GM18909 (cell line): Measurements from ENCODE around the gene FRY.
A peak's percentile ranks its signal among the peaks of the same experiment; 100 is the strongest.
"Not testable (repeated sequence)": the region's sequence is repeated elsewhere in the genome, so short reads cannot be mapped to it uniquely, and the experiment has no call there.

Source experiments
- ATAC-seq: cut with Tn5 transposase; IDR thresholded peaks from one replicate; pipeline ENCODE4 v1.9.1; 2021; ENCODE audit warnings: mild to moderate bottlenecking; ENCODE audit not compliant: unreplicated experiment, poor library complexity

The FRY gene

DNA sequence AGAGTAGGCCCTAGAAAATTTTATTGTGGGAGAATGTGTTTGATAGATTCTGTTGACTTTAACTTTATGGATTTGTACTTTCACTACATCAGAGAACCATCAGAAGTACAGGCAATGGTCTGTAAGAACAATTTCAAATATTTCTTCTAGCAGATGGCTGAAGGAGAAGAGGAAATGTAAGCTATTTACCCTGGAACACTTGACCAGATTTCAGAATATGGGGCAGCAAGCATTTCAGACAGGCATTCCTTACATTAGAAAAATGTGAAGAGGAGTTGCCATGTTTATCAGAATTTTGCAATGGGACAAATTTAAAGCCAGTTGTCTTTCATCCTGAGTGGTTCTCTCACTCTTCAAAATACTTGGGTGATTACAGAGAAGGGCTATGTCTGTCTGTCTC is 7.5 kb downstream of the FRY start:
- no peak for ATAC-seq

DNA sequence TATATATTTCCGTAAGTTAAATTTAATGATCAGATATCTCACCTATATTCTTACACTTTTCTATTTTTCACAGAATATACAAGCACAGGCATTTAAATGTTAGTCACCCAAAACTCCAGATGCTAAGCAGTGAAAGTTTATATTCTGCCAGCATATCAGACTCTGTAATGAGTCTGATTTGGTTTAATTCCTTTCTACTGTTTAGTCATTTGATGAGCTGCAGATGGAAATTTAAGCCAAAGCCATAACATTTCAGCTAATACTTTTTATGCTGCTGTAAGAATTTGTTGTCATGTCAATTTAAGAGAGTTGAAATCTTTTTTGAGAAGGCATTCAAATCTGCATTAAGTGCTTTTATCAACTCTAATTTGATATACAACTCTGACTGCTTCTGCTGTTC is 8.0 kb downstream of the FRY start:
- ATAC-seq = no peak

DNA sequence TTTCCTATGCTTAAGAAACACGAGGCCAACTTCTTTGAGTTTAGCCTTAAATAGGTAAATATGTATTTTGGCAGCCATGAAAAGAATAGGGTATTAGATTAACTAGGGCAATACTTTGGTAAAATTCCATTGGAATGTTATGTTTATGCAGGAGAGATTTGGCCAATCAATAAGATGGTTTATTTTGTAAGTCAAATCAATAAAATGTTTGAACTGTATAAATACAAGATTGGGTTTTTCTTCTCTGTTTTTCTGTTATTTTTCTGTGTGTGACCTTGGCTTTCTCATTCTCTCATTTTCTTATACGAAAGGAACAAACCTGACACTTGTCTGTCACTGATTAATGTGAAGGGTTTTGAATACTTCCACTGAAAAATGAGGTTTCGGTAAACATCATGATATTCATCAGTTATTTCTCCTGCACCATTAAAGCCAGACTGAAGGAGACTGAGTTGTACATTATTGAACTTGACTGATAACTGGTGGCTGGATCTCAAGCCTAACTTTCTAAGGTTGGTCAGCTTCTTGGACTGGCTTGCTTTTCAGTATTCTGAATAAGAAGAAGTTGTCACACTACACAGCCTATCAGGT is 8.6 kb downstream of the FRY start:
- ATAC-seq = no peak

DNA sequence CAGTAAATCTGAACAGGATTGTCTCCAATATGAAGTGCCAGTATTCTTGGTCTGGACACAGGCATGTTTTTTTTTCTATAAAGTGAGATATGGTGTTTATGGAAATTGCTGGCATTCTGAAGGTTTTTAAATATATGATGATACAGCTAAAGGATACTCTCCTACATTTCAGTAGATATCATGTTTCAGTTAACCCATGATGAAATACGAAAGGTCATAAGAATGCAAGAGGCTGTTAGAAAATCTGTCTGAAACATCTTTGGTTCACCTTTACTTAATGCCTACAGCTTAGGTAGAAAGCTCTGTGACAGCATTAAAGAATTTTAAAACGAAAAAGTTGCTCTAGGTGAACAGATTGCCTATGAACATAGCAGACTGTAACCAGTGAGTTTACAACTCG is 9.1 kb downstream of the FRY start:
- no peak for ATAC-seq

DNA sequence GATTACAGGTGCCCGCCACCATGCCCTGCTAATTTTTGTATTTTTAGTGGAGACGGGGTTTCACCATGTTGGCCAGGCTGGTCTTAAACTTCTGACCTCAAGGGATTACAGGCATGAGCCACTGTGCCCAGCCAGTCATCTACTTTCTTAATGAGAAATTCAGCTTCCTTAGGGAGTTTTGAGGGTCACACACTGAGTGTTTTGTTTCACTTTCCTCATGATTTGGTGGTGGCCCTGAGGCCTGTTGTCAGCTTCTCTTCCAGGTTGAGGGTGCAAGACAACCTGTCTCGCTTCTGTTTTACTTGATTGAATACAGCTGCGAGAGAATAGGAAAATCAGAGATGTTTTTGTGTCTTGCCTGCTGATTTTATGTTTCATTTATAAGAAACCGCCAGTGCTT is 9.9 kb downstream of the FRY start:
- peak; percentile 72 for ATAC-seq

DNA sequence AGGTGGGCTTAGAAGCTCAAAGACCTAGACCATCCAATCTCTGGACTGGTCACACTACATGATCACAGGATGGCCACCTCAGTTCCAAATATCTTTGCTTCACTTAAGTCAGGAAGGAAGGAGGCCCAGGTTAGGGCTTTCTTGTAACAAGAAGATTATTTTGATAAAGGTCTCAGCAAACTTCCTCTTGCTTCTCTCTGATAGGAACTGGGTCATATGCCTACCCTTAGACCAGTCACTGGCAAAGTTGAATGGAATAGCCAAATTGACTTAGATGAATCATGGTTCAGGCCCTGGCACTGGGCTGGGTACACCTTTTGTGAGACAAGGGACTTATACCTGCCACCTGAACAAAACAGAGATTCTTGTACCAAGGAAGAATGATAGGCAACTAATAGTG is 11.0 kb downstream of the FRY start:
- no peak for ATAC-seq

DNA sequence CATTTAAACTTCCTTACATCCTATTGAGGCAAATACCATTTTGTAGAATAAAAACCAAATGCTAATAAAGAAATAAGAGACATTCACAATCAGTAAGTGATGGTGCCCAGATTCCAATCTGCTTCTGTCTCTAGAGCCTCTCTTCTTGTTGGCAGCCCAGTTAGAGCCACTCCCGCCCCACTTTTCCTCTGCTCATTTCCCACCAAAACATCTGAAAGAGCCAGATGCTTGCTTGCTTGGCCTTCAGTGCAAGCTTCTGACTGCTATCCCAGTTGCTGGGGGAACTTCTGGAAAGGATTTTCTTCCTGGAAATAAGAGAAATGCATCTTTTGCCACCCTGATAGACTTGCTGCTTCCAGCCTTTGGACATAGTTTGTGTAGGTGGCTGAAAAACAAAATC is 12.9 kb downstream of the FRY start:
- no peak for ATAC-seq

DNA sequence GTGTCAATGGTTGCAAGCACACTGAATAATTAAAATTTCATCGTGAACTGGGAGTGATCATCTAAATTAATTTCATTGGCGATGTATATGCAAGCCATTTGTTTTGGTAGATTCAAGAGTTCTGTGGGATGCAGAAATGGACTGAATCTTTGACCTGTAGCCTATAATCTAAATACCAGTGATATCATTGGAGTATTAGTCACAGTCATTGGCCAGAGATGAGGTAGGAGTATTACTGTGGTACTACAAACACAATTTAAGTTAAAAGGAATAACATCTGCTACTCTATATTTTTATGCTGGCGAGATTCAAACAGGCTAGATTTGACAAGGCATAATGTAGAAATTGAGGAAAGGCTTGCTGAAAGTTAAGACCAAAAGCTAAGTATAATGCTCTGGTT is 14.0 kb downstream of the FRY start:
- ATAC-seq = no peak

DNA sequence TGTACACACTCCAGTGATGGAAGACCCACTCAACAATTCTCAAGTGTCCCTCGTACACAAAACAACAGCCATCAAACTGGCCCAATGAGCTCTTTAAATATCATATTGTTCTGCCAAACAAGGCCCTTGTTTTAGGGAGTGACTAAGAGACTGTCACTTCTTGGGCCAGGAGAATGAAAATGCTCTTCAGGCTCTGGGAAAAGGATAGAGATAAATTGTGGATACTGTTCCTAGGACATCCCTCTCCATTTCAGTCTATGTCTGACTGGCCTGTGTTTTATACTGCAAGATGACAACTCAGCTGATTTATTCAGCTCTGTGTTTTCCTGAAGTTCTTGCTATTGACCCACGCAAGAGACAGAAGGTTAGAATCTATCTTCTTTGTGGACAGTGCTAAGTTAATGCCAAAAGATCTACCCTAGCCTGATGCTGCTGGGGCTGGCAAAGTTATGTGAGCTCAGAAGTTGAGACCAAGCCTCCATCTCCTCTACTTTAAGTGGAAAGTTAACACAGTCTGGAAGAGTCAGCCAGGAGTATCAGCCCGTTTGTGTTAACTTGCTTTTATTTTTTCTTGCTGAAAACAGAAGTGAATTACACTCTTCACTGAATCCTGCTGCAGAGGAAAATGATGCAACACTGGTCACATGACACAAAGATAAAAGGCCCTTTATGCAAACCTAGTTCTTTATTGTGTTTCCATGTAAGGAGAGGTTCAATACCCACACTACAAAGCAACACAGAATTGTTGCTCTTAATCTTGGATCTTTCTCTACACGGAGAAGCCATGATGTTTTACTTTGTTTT is 14.6 kb downstream of the FRY start:
- ATAC-seq = no peak

DNA sequence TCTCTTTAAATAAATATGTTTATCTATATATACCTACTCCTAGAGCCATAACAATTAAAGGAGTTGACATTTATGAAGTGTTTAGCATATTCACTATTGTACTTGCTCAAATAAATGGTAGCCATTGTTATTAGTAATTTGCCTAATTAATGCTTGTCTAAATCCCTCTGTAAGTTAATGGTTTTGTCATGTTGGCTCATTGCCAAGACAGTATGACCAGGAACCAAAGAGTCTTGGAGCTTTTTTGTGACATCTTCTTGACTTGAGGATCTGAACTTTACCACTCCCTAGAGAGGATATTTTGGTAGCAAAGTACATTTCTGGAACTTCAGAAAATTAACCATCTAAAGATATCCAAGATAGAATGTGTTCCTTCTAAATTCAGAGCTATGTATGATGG is 15.5 kb downstream of the FRY start:
- no peak for ATAC-seq

DNA sequence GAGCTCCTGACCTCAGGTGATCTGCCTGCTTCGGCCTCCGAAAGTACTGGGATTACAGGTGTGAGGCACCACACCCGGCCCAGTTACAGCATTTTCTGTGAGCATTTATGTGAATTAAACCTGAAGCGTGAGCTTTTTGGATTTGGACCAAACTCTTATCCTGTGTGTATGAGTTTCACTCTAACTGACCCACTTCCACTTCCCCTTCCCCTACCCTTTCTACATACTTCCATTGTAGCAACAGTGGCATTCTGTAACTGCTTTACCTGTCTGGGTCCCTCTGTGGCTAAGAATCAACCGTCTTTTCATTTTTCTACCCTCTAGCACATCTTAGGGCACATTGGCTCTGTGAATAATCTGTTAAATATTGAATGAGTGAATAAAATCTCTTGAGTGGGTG is 16.2 kb downstream of the FRY start:
- peak; percentile 58 for ATAC-seq

DNA sequence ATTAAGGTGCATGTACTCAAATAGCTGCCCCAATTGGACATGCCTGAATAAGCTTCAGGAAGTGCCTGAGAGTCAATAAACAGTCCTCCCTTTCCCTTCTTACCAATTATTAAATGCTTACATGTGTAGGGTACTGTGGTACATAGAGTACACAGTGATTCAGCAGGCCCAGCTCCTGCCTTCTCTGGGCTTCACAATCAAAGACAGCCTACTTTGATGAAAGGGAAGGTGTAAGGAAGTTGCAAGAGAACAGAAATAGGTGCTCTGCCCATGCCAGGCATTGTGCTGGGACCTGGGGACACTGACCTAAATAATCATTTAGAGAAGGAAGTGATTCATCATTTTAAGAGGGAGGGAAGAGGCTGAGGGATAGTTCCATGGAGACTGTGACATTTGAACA is 17.2 kb downstream of the FRY start:
- ATAC-seq = no peak

DNA sequence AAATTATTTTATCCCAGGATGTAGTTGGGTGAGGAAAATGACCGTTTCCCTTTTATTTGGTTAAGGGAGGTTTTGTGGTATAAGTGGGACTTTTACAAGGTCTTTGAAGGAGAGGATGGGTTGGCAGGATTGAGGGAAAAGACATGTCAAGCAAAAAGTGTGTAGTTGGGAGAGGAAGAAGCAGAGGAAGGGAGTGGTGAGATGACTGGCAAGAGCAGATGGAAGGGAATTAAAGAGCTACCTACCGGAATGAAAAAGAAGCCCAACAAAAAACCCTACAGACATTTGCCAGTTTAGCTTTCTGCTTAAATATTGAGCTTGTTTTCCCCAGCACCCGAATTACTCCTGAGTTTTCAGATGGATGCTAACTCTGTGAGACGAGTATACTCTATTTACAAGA is 19.6 kb downstream of the FRY start:
- no peak for ATAC-seq

DNA sequence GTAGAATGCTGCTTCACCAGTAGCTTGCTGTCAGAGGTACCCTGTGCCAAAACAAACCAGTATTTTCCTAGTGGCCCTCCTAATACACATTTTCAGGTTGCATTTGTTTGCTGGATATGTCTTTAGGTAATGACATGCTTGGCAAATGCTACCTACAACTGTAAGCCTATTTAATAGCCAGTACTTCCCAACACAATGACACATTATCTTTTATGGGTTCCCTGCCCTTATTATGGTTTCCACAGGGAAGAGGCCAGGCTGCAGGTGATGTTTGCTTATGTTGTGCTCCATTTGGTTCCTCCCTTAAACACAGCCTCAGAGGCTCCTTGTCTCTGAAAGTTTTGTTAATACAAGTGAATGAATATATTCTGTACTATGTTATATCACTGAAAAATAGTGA is 24.7 kb downstream of the FRY start:
- ATAC-seq = no peak

DNA sequence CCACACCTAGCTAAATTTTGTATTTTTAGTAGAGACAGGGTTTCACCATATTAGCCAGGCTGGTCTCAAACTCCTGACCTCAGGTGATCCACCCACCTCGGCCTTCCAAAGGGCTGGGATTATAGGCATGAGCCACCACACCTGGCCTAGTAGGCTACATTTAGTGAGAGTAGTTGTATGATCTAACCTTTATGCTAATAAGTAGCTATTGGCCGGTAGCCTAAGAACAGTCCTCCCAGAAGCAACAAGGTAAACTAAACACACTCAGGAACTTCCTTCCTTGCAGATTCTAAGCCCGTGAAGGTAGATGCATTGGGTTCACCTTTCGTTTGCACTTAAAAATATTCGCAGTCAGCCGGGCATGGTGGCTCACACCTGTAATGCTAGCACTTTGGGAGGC is 25.8 kb downstream of the FRY start:
- not testable (repeated sequence) for ATAC-seq

DNA sequence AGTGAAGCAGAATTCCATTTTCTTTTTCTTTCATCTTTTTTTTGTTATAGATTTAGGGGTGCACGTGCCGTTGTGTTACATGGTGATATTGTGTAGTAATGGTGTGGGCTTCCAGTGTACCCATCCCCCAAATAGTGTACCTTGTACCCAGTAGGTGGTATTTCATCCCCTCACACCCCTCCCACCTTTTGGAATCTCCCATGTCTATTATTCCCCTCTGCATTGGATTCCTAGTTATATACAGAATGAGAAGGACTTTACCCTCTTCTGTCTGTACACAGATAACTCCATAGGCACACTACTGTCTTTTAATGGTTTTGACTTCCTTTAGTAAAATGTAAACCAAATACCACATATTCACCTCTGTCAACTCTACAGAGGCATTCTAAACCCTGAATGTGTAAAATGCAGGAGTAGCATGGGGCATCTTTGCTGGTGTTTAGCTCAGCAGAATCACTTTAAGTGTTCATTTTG is 28.0 kb downstream of the FRY start:
- ATAC-seq = no peak

DNA sequence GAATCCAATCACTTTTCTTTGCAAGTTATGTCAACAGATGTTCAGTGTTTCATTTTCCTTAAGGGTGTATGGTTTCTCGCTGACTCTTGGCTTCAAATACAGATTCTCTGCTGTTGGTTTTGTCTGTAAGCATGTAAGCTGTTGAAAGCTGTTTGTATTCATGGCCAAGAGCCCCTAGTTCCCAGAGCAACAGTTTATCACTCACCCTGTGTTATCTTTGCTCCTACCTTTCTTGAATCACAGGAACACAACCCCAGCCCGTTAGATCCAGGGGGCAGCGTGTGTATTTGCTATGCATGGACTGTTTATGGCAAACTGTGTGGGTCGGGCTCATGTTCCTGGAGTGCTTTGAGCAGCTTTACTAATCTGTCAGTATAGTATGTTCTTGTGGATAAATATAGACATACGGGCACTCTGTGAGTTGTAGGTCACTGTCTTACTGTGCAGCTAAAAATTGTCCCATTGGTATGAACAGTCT is 28.9 kb downstream of the FRY start:
- ATAC-seq = no peak

DNA sequence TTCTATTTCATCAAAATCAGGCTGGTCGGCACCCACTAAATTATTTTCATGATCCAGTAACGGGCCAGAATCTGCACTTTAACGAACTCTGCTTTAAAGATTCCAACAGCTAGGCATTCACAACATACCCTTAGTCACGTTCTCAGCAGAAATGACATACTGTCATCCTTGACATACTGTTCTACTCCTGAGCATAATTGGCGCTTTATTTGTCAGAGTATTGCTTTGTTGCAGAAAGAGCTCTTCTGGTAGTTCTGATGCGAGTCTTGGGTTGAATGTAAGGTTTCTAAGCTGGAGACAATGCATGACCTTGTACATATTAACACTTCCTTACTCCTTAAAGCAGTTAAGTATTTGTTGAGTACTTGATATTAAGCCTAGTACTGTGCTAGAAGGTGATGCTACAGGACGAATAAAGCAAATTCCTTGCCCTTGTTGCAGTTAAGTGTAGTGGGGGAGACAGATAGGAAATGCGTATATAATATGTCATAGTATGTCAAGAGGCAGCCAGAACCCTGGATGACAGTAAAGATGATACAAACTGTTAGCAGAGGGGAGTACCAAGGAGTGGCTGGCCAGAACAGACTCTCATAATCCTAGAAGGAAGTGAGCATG is 32.2 kb downstream of the FRY start:
- no peak for ATAC-seq

DNA sequence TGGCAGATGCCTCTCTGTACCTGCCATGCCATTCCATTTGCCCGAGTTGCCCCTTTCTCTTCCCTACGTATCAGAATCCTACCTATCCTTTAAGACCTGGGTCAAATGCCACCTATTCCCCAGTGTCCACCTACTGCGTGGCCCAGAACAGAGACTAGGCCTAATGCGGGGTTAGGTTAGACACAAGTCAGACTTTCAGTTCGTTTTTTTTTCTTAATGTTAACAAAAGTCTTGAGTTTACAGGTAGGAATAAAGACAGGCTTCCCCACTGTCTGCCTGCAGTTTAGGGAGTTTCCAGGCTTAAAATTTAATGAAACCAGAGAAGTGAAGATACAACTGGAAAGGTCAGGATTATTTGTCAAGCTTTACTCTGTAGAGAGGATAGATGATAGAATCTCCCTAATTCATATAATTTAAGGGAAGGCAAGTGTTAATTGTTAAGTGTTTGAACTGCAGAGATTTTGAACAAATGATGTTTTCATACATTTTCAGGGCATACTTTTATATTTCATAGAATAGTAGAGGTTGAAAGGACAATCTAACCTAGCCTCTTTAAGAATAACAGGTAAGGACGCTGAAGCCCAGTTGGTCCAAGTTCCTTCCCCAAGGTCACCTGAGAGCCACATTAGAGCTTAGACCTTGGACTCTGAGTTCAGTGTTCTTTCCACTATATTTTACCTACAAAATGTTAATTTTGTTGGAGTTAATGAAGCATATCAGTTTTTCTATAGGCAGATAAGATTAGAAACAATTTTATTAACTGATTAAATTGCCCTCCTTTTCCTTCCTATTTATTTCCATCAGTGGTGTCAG is 35.8 kb downstream of the FRY start:
- ATAC-seq = no peak

DNA sequence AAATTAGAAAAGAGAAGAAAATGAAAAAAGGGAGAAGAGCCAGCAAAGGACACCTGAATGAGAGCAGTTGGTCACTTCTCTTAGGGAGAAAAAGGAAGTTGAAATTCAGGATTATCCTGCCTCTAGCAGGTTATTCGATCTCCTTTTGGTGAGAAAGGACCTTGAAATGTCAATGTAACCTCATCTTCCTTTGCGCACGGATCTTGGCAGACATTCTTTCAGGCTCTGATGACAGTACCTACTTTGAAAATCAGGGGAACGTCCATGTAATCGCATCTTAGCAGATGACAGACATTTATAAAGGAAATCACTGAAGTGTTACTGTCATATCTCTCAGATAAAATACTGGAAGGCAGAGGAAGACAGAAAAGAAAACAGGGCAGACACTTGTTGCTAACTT is 36.7 kb downstream of the FRY start:
- ATAC-seq = no peak
